ENCODE results near the gene ZNF654. TPM values are rescaled to one million over a fixed set of nuclear protein-coding genes. Genes with fewer than 3 reads are reported as not detected.

The ZNF654 gene
- polyA plus RNA-seq, 1 donor from 2014 or later, result 20.4 TPM

DNA sequence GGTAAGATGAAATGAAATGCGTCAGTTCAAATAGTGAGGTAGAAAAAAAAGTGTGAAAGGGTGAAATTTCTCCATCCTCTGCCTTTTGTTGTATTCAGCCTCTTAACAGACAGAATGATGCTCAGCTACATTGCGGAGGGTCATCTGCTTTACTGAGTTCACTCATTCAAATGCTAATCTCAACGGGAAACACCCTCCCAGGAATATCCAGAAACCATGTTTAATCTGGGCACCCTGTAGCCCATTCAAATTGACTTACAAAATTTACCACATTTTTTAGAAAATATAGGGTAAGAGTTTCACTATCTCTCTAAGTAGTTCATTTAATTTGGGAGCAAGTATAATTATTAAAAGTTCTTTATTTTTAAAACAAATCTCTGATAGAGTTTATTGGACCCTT lies 133.6 kb downstream of the ZNF654 start:
- TF ChIP-seq EP300 (conservative IDR thresholded peaks at IDR 0.05; ENCODE audit: poor library complexity, severe bottlenecking), result no peak
- TF ChIP-seq POLR2AphosphoS5 (IDR thresholded peaks at IDR 0.05), result no peak
- TF ChIP-seq MXI1 (conservative IDR thresholded peaks at IDR 0.05; ENCODE audit: poor library complexity, severe bottlenecking), result no peak
- no peak for TF ChIP-seq EZH2 (IDR thresholded peaks at IDR 0.05; ENCODE audit: borderline replicate concordance, insufficient read depth, low read length, poor library complexity, severe bottlenecking)
- TF ChIP-seq, protein P1, sequence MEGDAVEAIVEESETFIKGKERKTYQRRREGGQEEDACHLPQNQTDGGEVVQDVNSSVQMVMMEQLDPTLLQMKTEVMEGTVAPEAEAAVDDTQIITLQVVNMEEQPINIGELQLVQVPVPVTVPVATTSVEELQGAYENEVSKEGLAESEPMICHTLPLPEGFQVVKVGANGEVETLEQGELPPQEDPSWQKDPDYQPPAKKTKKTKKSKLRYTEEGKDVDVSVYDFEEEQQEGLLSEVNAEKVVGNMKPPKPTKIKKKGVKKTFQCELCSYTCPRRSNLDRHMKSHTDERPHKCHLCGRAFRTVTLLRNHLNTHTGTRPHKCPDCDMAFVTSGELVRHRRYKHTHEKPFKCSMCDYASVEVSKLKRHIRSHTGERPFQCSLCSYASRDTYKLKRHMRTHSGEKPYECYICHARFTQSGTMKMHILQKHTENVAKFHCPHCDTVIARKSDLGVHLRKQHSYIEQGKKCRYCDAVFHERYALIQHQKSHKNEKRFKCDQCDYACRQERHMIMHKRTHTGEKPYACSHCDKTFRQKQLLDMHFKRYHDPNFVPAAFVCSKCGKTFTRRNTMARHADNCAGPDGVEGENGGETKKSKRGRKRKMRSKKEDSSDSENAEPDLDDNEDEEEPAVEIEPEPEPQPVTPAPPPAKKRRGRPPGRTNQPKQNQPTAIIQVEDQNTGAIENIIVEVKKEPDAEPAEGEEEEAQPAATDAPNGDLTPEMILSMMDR (IDR thresholded peaks at IDR 0.05; ENCODE audit: poor library complexity, severe bottlenecking), result no peak
- TF ChIP-seq SMC3 (conservative IDR thresholded peaks at IDR 0.05; ENCODE audit: poor library complexity), result no peak
- no peak for TF ChIP-seq RAD21 (conservative IDR thresholded peaks at IDR 0.05)
- no peak for TF ChIP-seq TAF1 (IDR thresholded peaks at IDR 0.05; ENCODE audit: low read depth)
- TF ChIP-seq, protein P2, sequence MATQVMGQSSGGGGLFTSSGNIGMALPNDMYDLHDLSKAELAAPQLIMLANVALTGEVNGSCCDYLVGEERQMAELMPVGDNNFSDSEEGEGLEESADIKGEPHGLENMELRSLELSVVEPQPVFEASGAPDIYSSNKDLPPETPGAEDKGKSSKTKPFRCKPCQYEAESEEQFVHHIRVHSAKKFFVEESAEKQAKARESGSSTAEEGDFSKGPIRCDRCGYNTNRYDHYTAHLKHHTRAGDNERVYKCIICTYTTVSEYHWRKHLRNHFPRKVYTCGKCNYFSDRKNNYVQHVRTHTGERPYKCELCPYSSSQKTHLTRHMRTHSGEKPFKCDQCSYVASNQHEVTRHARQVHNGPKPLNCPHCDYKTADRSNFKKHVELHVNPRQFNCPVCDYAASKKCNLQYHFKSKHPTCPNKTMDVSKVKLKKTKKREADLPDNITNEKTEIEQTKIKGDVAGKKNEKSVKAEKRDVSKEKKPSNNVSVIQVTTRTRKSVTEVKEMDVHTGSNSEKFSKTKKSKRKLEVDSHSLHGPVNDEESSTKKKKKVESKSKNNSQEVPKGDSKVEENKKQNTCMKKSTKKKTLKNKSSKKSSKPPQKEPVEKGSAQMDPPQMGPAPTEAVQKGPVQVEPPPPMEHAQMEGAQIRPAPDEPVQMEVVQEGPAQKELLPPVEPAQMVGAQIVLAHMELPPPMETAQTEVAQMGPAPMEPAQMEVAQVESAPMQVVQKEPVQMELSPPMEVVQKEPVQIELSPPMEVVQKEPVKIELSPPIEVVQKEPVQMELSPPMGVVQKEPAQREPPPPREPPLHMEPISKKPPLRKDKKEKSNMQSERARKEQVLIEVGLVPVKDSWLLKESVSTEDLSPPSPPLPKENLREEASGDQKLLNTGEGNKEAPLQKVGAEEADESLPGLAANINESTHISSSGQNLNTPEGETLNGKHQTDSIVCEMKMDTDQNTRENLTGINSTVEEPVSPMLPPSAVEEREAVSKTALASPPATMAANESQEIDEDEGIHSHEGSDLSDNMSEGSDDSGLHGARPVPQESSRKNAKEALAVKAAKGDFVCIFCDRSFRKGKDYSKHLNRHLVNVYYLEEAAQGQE (IDR thresholded peaks at IDR 0.05; ENCODE audit: borderline replicate concordance), result no peak
- H2AFZ ChIP-seq (ENCODE audit: low read depth, low read length), result no peak overlapping the region
- no peak overlapping the region for H3K4me2 ChIP-seq (ENCODE audit: low read length)
- no peaks in the 10 kb centered on the region for H3K27me3 ChIP-seq (ENCODE audit: insufficient read depth, low read depth, low read length)
- H3K4me3 ChIP-seq (ENCODE audit: low read length), result no peak overlapping the region
- no peak overlapping the region for H3K27ac ChIP-seq (ENCODE audit: low read length)
- no peaks in the 10 kb centered on the region for H3K36me3 ChIP-seq (ENCODE audit: insufficient read depth, low read length)
- H3K9me2 ChIP-seq (ENCODE audit: insufficient read depth, low read length), result no peaks in the 10 kb centered on the region
- no peaks in the 10 kb centered on the region for H3K9me3 ChIP-seq (ENCODE audit: low read length)
- no peaks in the 10 kb centered on the region for H4K20me1 ChIP-seq (ENCODE audit: insufficient read depth)
- no peaks in the 10 kb centered on the region for H3F3A ChIP-seq (ENCODE audit: insufficient read depth, low read length, poor library complexity, severe bottlenecking)
- no peaks in the 10 kb centered on the region for H3K79me2 ChIP-seq (replicated peaks; ENCODE audit: insufficient read depth, low read length)
- no peak overlapping the region for H3K9ac ChIP-seq (ENCODE audit: low read length)

Other genes starting within 250 kb of the ZNF654 start
- 120 and 139 TPM in 2 replicates for gene CGGBP1, start 250 bp upstream of the ZNF654 start, polyA plus RNA-seq
- gene C3orf38, start 90.7 kb downstream of the ZNF654 start, polyA plus RNA-seq, result 26.5 and 34.2 TPM in 2 replicates